Measurements from ENCODE around the gene ZNF17.

GRCh38 chr19:57436417-57436816 lies 25.5 kb downstream of the ZNF17 start:
- TF ChIP-seq CTCF (conservative IDR thresholded peaks at IDR 0.05) (no peak), EZH2 (IDR thresholded peaks at IDR 0.05; ENCODE audit: low read depth) (no peak)
